Choroid plexus epithelial cell (primary cell): Measurements from ENCODE around the gene TM6SF1.
A peak's percentile ranks its signal among the peaks of the same experiment; 100 is the strongest.
"Not testable (repeated sequence)": the region's sequence is repeated elsewhere in the genome, so short reads cannot be mapped to it uniquely, and the experiment has no call there.

Source experiments
- DNase-seq: peaks from one replicate; pipeline ENCODE4 v3.0.0-alpha.2; 2010; ENCODE audit warnings: low read depth
- H3K4me3 ChIP-seq: 2 replicates; pipeline ENCODE4 v1.5.1; 2011; ENCODE audit warnings: low read depth, mild to moderate bottlenecking, control low read depth, low read length, moderate library complexity
- CTCF ChIP-seq: conservative IDR thresholded peaks from 2 replicates; pipeline ENCODE4 v1.5.1; 2011; ENCODE audit warnings: low read depth, mild to moderate bottlenecking, control low read depth, inconsistent platforms, low read length, moderate library complexity

Gene TM6SF1

GRCh38 chr15:83129791-83130190 is 22.3 kb downstream of the TM6SF1 start:
- no peak for DNase-seq
- TF ChIP-seq CTCF: no peak
- no peak overlapping the region for H3K4me3 ChIP-seq

GRCh38 chr15:83132861-83133523 is 25.5 kb downstream of the TM6SF1 start:
- no peak for TF ChIP-seq CTCF
- no peak for DNase-seq
- H3K4me3 ChIP-seq: no peak overlapping the region

- H3K4me3 ChIP-seq, DNase-seq: not testable (repeated sequence)
Measured at GRCh38 chr15:83142151-83142550, 34.7 kb downstream of the TM6SF1 start.

- TF ChIP-seq CTCF: no peak
- DNase-seq: no peak
- no peak overlapping the region for H3K4me3 ChIP-seq
Measured at GRCh38 chr15:83144771-83145170, 37.3 kb downstream of the TM6SF1 start.

GRCh38 chr15:83153288-83153687 is 45.8 kb downstream of the TM6SF1 start:
- TF ChIP-seq CTCF: no peak
- no peak overlapping the region for H3K4me3 ChIP-seq
- DNase-seq: peak; percentile 11

GRCh38 chr15:83155942-83156341 is 48.5 kb downstream of the TM6SF1 start:
- DNase-seq: no peak
- no peak overlapping the region for H3K4me3 ChIP-seq
- TF ChIP-seq CTCF: no peak

- no peak overlapping the region for H3K4me3 ChIP-seq
- no peak for TF ChIP-seq CTCF
- DNase-seq: no peak
Measured at GRCh38 chr15:83158393-83158792, 50.9 kb downstream of the TM6SF1 start.
